ENCODE data around the gene ZNF677.
"Not testable (repeated sequence)": the region's sequence is repeated elsewhere in the genome, so short reads cannot be mapped to it uniquely, and the experiment has no call there.

Gene ZNF677

GRCh38 chr19:53254411-53255341 is at the start of gene ZNF677:
Gene ZNF677, minus strand, starts transcription at chr19:53254873. Its CDS starts 3,323 bp downstream, at chr19:53251550.
- no peak for DNase-seq (ENCODE audit: low read depth)

DNA sequence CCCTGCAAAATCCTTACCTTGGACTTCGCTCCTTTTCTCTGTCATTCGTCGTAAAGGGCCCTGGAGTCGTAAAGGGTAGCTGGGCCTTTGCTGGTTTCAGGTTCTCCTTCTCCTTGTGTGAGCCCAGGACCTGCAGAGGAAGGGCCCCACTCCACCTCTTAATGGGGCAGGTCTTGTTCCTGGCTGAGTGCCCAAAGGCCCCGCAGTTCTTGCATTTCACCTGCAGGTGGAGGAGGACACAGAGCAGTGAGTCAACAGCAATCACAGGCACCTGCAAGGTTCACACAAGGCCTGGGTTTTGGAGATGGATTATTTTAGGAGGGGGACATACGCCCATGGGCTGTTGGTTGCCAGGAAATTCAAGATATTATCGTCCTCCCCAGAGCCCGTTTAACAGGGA is 46.7 kb upstream of the ZNF677 start:
- DNase-seq (ENCODE audit: low read depth) = not testable (repeated sequence)

GRCh38 chr19:53294786-53295441 is 40.2 kb upstream of the ZNF677 start:
- no peak for DNase-seq (ENCODE audit: low read depth)

DNA sequence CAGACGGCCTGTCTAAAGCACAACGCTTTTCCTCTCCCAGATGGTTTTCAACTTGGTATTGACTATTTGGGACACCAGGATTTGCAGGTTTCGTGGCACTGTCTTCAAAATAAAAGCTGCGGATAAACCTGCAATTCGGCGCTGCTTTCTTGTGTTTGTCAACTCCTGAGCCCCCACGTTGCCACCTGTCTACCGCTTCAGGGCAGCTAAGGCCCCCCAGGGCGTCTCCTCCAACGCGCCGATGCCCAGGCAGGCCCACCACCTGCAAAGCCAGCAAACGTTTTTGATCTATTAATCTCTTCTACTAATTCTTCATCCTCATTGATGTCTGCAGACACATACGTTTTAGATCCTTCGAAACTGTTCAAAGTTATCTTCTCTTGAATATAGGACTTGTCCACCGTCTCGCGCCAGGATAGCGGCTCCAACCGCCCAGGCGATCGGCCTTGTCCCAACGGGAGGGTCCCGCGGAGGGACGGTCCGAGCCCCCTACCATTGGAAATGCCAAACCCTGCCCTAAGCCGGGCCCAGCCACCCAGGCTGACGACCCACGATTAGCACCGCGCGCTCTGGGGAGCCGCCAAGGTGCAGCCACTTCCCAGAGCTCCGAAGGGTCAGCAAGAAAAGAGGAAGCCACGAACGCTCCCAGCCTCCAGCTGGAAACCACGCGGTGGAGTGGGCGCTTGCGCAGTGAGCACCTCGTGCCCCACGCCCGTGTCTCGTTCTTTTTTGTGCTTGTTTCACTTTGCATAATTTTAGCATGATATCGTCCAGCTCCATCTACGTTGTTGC is 36.3 kb upstream of the ZNF677 start:
- no peak for DNase-seq (ENCODE audit: low read depth)

DNA sequence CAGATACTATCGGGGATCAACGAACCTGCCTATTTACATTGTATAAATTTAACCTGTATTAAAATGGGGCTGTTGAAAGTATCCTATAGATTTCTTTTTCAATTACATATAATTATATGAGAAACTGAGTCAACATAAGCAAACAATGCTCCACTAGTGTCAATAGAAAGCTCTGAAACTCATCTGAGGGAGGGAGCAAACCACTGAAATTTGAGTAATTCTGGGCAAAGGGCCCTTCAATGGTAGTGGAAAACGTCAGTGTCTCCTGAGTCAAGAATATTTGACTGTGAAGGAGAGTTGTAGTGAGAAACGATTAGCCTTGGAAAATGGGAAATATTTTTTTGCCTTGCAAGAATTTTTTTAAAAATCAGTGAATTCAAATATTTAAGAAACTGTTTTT is 30.4 kb upstream of the ZNF677 start:
- DNase-seq (ENCODE audit: low read depth) = no peak

- DNase-seq (ENCODE audit: low read depth) = not testable (repeated sequence)
Measured at GRCh38 chr19:53281947-53282346, 27.3 kb upstream of the ZNF677 start.

DNA sequence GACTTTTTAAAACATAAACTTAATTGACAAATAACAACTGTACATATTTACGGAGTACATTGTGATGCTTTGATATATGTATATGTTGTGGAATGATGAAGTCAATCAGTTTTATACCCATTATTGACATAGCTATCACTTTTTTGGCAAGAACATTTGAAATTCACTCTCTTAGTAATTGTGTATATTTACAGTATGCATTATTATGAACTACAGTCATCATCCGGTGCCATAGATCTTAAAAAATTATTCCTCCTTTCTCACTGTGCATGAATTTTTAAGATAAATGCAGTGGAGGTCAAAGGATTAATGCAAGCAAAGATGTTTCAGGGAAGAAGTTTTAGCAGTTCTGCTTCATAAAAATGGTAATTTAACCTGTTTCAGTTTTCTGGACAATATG is 20.8 kb upstream of the ZNF677 start:
- no peak for DNase-seq (ENCODE audit: low read depth)

GRCh38 chr19:53272044-53272443 is 17.4 kb upstream of the ZNF677 start:
- no peak for DNase-seq (ENCODE audit: low read depth)

DNA sequence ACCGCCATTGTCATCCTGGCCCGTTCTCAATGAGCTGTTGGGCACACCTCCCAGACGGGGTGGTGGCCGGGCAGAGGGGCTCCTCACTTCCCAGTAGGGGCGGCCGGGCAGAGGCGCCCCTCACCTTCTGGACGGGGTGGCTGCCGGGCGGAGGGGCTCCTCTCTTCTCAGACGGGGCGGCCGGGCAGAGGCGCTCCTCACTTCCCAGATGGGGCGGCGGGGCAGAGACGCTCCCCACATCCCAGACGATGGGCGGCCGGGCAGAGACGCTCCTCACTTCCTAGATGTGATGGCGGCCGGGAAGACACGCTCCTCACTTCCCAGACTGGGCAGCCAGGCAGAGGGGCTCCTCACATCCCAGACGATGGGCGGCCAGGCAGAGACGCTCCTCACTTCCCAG is 15.2 kb upstream of the ZNF677 start:
- not testable (repeated sequence) for DNase-seq (ENCODE audit: low read depth)

- DNase-seq (ENCODE audit: low read depth) = not testable (repeated sequence)
Measured at GRCh38 chr19:53267623-53268022, 12.9 kb upstream of the ZNF677 start, which contains the start of gene VN1R4. Gene VN1R4, minus strand, starts transcription at chr19:53267723. Its CDS starts 58 bp downstream, at chr19:53267665.

DNA sequence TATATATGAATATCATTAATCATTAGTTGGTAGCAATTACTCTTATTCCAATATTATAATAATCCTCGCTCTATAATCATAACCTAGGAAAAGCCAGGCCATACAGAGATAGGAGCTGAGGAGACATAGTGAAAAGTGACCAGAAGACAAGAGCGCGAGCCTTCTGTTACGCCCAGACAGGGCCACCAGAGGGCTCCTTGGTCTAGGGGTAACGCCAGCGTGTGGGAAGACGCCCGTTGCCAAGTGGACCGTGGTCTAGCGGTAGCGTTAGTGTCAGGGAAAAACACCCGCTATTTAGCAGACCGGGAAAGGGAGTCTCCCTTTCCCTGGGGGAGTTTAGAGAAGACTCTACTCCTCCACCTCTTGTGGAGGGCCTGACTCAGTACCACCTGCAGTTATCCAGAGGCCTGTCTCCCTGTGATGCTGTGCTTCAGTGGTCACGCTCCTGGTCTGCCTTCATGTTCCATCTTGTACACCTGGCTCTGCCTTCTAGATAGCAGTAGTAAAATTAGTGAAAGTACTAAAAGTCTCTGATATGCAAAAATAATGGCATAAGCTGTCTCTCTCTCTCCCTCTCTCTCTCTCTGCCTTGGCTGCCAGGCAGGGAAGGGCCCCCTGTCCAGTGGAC is 3.2 kb upstream of the ZNF677 start, which contains the start of gene VN1R2:
Gene VN1R2, plus strand, starts transcription at position 578 of the 628 bp plus-strand sequence. CDS start 84 bp downstream, outside the sequence.
- not testable (repeated sequence) for DNase-seq (ENCODE audit: low read depth)

- DNase-seq (ENCODE audit: low read depth) = no peak
Measured at GRCh38 chr19:53246498-53246897, 8.2 kb downstream of the ZNF677 start.

DNA sequence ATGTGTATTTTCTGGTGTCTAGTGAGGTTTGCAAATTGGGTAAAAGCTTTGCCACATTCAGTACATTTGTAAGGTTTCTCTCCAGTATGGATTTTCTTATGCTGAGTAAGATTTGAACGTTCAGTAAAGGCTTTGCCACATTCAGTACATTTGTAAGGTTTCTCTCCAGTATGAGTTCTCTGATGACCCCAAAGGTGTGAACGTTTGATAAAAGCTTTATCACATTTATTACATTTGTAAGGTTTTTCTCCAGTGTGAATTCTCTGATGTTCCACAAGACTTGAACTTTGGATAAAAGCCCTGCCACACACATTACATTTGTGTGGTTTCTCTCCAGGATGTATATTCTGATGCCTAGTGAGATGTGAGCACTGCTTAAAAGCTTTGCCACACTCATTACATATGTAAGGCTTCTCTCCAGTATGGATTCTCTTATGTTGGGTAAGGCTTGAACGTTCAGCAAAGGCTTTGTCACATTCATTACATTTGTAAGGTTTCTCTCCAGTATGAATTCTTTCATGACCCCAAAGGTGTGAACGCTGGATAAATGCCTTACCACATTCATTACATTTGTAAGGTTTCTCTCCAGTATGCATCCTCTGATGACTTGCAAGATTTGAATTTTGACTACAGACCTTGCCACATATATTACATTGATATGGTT is 17.4 kb downstream of the ZNF677 start:
- DNase-seq (ENCODE audit: low read depth) = no peak

GRCh38 chr19:53224606-53225005 is 30.1 kb downstream of the ZNF677 start:
- DNase-seq (ENCODE audit: low read depth) = no peak

GRCh38 chr19:53222716-53223115 is 32.0 kb downstream of the ZNF677 start:
- DNase-seq (ENCODE audit: low read depth) = not testable (repeated sequence)

GRCh38 chr19:53212703-53213320 is 41.9 kb downstream of the ZNF677 start:
- DNase-seq (ENCODE audit: low read depth) = no peak

- not testable (repeated sequence) for DNase-seq (ENCODE audit: low read depth)
Measured at GRCh38 chr19:53211554-53211953, 43.1 kb downstream of the ZNF677 start.

DNA sequence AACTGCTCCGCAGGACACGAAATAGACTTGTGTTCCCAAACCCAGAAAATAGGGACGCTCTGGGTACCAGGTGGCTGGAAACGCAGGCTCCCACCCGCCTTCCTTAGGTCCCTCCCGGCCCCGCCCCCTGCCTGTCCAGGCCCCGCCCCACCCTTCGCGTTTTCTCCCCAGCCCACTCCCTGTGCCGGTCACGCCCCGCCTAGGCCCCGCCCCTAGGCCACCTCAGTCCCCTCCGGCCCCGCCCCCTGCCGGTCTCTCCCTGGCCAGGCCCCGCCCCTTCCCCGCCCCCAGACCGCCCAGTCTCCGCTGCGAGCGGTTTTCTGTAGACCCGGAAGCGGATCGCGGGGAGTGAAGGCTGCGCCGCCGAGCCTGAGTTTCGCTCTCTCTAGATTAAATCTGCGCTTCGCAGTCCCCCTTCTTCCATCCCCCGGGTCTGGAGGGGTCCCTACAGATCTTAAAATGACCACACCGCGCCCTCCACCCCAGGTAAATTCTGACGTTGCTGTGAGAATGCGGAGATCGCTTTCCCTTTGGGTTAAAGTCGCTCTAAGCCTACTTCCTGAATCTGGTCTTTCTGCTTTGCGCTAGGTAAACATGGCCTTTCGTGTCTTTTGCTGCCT is 57.8 kb downstream of the ZNF677 start:
- DNase-seq (ENCODE audit: low read depth) = no peak

- DNase-seq (ENCODE audit: low read depth) = peak; percentile 18
Measured at GRCh38 chr19:53195265-53195903, 59.3 kb downstream of the ZNF677 start.
